B cell (primary cell): Measurements from ENCODE around the gene MAP3K14.

ENCODE experiments used
- CTCF ChIP-seq: fragments of 200-600 bp; IDR thresholded peaks from one replicate; pipeline ENCODE4 v1.8.0; 2022; ENCODE audit warnings: antibody characterized with exemption, mild to moderate bottlenecking
- EZH2 ChIP-seq: IDR thresholded peaks from 2 replicates; pipeline ENCODE4 v1.6.1; 2012; ENCODE audit warnings: borderline replicate concordance, low read depth, mild to moderate bottlenecking, moderate library complexity, low read length; ENCODE audit not compliant: insufficient read depth, poor library complexity, severe bottlenecking

GRCh38 chr17:45266372-45266926 is 50.4 kb downstream of the MAP3K14 start:
- TF ChIP-seq CTCF (no peak), EZH2 (no peak)
